ENCODE results near the gene MACROD1. TPM values are rescaled to one million over a fixed set of nuclear protein-coding genes. Genes with fewer than 3 reads are reported as not detected.

MACROD1 gene
- total and polyA plus RNA-seq, 9 of the 15 experiments (the other 6 are each of a cell fraction or from before 2014, with no cell fraction given) = 1.1 to 60.0 (median 26.4) TPM

DNA sequence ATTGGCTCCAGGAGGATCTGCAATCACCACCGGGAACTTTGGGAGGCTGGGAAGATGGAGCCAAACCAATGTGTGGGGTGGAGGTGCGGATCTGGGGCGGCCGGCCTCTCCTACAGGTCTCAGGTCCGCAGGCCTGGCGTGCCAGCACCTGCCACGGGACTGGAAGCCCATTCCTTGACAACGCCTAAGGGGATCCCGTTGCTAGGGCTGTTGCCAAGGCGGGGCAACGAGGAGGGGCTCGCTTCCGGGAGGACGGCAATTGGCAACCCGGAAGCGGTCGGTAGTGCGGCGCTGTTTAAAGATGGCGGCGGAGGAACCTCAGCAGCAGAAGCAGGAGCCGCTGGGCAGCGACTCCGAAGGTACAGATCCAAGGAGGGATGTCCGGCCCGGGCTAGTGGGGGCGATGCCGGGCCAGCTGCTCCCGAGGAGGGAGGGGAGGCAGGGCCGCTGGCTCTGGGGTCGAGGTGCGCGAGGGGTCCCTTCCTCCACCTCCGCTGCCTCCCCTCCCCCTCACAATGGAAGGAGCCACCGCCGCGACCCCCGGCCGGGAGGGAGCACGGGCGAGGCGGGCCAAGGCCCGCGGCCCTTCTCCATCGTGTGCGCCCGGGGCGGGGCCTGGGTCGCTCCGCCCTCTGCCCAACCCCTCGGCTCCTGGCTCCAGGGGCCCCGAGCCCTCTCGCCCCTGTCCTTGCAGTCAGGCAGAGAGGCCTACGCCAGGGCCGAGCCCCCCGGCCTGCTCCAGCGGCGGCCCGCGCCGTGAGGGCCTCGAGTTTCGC lies 179.6 kb downstream of the MACROD1 start, which contains the start of gene OTUB1 (continued):
- TF ChIP-seq NEUROD1 (IDR thresholded peaks at IDR 0.05; ENCODE audit: borderline replicate concordance, low read depth, low read length, partially characterized antibody) = no peak
- TF ChIP-seq TAF1 (IDR thresholded peaks at IDR 0.05; ENCODE audit: control insufficient read depth, extremely low read depth, insufficient read depth, low read length, severe bottlenecking) = peak; percentile 93
- TF ChIP-seq, protein P1, sequence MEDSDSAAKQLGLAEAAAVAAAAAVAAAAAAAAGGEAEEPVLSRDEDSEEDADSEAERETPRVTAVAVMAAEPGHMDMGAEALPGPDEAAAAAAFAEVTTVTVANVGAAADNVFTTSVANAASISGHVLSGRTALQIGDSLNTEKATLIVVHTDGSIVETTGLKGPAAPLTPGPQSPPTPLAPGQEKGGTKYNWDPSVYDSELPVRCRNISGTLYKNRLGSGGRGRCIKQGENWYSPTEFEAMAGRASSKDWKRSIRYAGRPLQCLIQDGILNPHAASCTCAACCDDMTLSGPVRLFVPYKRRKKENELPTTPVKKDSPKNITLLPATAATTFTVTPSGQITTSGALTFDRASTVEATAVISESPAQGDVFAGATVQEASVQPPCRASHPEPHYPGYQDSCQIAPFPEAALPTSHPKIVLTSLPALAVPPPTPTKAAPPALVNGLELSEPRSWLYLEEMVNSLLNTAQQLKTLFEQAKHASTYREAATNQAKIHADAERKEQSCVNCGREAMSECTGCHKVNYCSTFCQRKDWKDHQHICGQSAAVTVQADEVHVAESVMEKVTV (CRISPR knock-in tag; IDR thresholded peaks at IDR 0.05) = no peak
- TF ChIP-seq, protein P2, sequence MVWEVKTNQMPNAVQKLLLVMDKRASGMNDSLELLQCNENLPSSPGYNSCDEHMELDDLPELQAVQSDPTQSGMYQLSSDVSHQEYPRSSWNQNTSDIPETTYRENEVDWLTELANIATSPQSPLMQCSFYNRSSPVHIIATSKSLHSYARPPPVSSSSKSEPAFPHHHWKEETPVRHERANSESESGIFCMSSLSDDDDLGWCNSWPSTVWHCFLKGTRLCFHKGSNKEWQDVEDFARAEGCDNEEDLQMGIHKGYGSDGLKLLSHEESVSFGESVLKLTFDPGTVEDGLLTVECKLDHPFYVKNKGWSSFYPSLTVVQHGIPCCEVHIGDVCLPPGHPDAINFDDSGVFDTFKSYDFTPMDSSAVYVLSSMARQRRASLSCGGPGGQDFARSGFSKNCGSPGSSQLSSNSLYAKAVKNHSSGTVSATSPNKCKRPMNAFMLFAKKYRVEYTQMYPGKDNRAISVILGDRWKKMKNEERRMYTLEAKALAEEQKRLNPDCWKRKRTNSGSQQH (CRISPR knock-in tag; IDR thresholded peaks at IDR 0.05) = no peak
- TF ChIP-seq, protein P3, sequence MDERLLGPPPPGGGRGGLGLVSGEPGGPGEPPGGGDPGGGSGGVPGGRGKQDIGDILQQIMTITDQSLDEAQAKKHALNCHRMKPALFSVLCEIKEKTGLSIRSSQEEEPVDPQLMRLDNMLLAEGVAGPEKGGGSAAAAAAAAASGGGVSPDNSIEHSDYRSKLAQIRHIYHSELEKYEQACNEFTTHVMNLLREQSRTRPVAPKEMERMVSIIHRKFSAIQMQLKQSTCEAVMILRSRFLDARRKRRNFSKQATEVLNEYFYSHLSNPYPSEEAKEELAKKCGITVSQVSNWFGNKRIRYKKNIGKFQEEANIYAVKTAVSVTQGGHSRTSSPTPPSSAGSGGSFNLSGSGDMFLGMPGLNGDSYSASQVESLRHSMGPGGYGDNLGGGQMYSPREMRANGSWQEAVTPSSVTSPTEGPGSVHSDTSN (CRISPR knock-in tag; IDR thresholded peaks at IDR 0.05; ENCODE audit: low read depth) = no peak
- TF ChIP-seq, protein P3 (tag; conservative IDR thresholded peaks at IDR 0.05; ENCODE audit: low read depth) = no peak
- no peak for TF ChIP-seq ZNF174 (CRISPR knock-in tag; IDR thresholded peaks at IDR 0.05)
- no peak for TF ChIP-seq TEAD1 (CRISPR knock-in tag; IDR thresholded peaks at IDR 0.05)
- TF ChIP-seq, protein P4, sequence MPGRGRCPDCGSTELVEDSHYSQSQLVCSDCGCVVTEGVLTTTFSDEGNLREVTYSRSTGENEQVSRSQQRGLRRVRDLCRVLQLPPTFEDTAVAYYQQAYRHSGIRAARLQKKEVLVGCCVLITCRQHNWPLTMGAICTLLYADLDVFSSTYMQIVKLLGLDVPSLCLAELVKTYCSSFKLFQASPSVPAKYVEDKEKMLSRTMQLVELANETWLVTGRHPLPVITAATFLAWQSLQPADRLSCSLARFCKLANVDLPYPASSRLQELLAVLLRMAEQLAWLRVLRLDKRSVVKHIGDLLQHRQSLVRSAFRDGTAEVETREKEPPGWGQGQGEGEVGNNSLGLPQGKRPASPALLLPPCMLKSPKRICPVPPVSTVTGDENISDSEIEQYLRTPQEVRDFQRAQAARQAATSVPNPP (IDR thresholded peaks at IDR 0.05; ENCODE audit: borderline replicate concordance, insufficient read depth, insufficient read length) = no peak
- peak; percentile 61 for TF ChIP-seq GATAD2B (IDR thresholded peaks at IDR 0.05; ENCODE audit: borderline replicate concordance)
- peak; percentile 97 for TF ChIP-seq NR2C1 (IDR thresholded peaks at IDR 0.05)
- TF ChIP-seq NR2C1 (tag; IDR thresholded peaks at IDR 0.05) = peak; percentile 98
- TF ChIP-seq ZNF184 (CRISPR knock-in tag; IDR thresholded peaks at IDR 0.05) = no peak
- TF ChIP-seq ZNF124 (CRISPR knock-in tag; IDR thresholded peaks at IDR 0.05) = no peak; the same call in 1 of the 2 replicates
- TF ChIP-seq ZNF143 (CRISPR knock-in tag; IDR thresholded peaks at IDR 0.05) = no peak
- TF ChIP-seq ZNF551 (CRISPR knock-in tag; IDR thresholded peaks at IDR 0.05) = no peak
- 0 out of 2 replicates have a peak, but pooled peaks have one; percentile 23 for TF ChIP-seq ZNF12 (CRISPR knock-in tag; IDR thresholded peaks at IDR 0.05)
- TF ChIP-seq ZNF444 (CRISPR knock-in tag; IDR thresholded peaks at IDR 0.05) = no peak
- TF ChIP-seq LEF1 (IDR thresholded peaks at IDR 0.05) = no peak
